Stimulated activated CD8-positive, alpha-beta memory T cell treated with anti-CD3 and anti-CD28 coated beads, Interleukin-7, amount 100 ng/mL, for 48 hours (primary cell): ENCODE measurements around the gene MPI.
"Not testable (repeated sequence)": the region's sequence is repeated elsewhere in the genome, so short reads cannot be mapped to it uniquely, and the experiment has no call there.

ENCODE experiments used
- DNase-seq, 2 donors: peaks; one replicate each; pipeline ENCODE4 v3.0.0-alpha.2; 2020; ENCODE audit warnings: low read depth in 1 of 2; ENCODE audit errors: extremely low read depth in 1 of 2

The MPI gene

DNA sequence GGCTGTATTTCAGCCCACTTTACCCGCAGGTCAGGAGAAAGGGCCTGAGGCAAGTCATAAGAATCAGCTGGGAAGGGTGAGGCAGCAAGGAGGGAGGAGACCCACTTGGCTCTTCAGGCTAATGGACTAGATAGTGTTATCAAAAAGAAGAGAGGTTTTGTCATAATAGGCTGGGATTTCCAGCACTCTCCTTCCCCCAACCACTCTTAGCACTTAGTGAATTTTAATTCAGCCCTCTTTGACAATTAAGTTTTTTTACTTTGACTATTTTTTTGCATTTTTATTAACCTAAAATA lies 771 bp downstream of the MPI start:
- DNase-seq: no peak

DNA sequence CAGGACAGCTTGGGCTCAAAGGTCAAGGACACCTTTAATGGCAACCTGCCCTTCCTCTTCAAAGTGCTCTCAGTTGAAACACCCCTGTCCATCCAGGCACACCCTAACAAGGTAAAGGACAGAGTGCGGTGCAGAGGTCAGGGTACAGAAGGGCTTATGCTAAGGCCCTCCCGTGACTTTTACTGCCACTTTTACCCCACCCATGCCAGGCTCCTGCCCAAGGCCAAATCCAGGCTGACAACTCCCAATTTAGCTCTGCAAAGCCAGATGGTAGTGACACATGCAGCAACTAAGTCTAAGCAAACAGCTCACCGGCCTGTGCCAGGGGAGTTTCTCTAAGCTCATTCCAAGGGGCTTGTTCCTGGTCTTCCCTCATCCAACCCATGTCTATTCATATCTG lies 1.6 kb downstream of the MPI start:
- no peak for DNase-seq

DNA sequence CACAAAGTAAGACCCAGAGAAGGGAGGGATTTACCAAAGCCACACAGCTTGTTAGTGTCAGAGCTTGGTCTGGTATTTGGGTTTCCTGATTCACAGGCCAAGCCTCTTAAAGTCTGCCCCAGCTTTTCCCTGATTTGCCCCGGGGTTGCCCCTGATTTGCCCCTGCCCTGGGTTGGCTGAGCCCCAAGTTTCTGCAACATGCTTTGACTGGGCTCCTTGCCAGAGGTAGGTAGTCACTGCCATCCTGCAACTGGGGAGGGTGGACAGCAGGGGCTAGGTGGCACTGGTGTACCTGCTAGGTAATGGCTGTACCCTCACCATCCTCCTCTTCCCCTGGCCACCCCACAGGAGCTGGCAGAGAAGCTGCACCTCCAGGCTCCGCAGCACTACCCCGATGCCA lies 2.5 kb downstream of the MPI start:
- no peak for DNase-seq

DNA sequence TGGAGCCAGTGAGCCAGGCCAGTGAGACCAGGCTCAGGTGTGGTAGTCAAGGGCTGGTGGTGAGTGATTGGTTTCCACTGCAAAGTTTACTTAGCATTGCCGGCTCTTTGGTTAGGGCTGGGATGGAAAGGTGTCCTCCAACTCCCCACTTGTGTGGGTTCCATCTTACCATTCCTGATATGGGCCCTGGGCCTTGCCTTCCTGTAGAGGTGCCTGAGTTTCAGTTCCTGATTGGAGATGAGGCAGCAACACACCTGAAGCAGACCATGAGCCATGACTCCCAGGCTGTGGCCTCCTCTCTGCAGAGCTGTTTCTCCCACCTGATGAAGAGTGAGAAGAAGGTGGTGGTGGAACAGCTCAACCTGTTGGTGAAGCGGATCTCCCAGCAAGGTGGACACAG lies 3.1 kb downstream of the MPI start:
- no peak for DNase-seq

DNA sequence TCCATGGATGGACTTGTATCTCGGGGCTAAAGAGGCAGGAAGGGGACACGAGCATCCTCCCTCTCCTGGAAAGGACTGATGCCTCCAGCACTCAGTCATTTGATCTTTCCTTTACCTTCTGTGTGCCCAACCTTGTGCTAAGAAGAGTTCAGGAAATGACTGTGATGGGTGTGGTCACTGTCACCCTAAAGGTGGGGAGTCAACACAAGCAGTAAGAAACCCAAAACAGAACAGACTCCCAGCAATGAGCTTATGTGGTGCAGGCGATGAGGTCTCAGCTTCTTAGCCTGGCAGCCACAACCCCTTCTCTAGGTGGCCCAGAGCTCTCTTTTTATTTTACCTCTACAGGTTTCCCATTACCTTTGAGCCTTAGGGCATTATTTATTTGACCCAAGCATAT lies 3.8 kb downstream of the MPI start:
- DNase-seq: no peak

DNA sequence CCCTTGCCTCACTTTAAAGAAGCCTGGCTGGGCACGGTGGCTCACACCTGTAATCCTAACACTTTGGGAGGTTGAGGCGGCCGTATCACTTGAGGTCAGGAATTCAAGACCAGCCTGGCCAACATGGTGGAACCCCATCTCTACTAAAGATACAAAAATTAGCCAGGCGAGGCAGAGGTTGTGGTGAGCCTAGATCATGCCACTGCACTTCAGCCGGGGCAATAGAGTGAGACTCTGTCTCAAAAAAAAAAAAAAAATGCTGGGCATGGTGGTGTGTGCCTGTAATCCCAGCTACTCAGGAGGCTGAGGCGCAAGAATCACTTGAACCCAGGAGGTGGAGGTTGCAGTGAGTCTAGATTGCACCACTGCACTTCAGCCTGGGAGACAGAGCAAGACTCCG lies 4.5 kb downstream of the MPI start:
- DNase-seq: not testable (repeated sequence)

DNA sequence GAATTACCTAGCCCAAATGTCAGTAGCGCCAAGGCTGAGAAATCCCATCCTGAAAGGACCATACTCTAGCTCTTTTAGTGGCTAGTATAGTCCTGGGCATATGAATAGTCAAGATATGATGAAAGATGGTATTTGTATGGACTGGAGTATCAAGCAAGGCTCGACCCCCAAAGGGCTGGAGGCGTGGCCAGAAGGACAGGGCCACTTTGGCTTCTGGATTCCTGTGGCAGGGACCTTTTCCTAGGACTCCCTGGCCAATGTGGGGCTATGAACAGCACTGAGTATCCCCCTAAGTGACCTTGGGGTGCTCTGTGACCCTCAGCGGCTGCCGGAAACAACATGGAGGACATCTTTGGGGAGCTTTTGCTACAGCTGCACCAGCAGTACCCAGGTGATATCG lies 6.0 kb downstream of the MPI start:
- no peak for DNase-seq

DNA sequence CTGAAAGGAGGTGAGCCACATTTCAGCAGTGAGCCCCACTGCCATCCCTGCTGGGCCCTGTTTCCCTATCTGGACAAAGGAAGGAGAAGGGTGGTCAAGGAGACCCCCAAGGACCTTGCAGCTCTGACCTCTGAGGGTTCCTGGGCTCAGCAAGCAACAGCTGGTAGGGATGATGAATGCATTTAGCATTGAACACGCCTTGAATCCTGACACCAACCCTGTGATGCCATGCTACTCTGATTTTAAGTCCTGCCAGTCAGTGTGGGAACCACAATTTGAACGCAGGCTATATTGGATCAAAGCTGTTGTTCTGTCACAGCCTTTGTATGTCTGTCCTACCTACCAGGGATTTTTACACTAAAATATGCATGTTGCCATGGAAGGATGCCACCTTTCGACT lies 6.5 kb downstream of the MPI start:
- no peak for DNase-seq

DNA sequence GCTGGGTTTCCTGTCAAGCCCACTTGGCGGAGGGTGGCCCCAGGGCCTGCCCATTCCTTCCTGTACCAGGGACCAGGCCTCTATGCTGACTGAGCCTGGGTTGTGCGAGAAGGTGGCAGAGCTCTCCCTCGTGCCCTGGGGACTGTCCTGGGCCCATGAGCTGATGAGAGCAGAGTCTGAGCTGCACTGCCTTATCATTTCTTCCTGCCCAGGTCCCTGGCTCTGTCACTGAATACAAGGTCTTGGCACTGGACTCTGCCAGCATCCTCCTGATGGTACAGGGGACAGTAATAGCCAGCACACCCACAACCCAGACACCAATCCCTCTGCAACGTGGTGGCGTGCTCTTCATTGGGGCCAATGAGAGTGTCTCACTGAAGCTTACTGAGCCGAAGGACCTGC lies 7.5 kb downstream of the MPI start:
- DNase-seq: no peak

DNA sequence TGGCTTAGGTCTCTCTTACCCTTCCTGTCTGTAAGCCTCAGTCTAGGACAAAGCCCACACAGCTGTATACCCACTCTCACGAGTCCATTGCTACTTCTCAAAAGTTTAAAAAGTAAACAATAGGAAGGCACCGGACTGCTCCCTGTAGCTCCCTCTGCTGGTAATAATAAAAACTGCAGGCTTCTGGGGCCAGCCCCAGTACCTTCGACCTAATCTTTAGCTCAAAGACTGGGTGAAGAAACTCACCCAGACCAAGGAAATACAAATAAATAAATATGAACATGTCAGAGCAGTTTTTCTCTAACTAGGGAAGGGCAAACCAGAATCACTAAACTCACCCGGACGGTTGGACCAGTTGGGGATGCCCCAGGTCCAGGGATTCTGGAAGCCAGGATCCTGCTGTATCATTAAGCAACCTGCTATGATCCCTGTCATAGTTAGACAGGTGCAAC lies 11.8 kb downstream of the MPI start:
- DNase-seq: peak in 1 of 2 donors; percentile 20

DNA sequence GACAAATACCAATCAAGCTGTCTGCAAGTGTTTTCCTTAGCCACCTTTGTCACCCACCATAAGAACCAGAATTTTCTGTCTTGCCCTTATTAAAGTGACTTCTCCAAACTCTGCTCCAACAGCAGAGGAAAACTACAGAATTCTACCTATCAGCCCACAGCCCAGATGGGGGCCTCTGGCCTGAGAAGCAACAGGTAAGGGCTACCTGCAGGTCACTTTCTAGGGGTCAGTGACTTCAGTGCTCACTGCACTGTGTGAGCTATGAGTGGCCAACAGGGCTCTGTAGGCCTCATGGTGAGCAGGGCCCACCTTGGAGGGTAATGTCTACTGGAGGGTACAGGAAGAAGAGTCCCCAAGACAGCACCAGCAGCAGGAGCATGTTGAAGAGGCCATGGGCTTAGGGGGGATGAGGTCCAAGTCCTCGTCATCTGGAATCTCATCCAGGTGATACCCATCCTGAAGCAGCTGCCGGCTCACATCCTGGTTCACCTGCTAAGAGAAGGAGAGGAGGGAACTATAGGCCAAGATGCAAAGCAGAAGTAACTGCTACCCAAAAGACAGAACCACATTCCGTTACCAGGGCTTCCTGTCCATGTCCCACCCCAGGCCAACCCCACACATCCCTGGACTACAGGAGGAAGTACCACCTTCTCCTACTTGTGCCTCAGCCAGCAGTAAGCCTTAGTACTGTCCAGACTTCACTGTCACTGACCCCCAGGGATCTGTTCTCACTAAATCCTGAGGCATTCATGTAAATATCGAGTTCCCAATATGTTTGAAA lies 12.6 kb downstream of the MPI start:
- no peak for DNase-seq

DNA sequence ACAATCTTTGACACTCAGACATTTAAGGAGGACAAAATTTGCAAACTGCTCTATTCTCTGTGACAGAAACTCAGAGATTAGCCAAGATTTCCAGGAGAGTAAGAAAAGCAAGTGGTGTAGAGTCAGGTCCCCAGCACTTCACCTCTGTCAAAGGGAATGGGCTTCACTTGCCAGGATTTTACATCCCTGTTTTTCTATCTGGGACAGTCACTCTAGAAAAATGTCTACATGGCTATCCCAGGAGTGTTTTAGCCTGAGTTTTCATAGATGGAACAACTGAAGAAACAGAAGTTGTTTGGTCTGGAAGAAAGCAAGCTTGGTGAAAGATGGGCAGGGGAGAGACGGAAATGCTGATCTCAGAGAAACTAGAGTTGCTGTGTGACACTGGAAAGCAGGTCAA lies 13.8 kb downstream of the MPI start:
- no peak for DNase-seq

DNA sequence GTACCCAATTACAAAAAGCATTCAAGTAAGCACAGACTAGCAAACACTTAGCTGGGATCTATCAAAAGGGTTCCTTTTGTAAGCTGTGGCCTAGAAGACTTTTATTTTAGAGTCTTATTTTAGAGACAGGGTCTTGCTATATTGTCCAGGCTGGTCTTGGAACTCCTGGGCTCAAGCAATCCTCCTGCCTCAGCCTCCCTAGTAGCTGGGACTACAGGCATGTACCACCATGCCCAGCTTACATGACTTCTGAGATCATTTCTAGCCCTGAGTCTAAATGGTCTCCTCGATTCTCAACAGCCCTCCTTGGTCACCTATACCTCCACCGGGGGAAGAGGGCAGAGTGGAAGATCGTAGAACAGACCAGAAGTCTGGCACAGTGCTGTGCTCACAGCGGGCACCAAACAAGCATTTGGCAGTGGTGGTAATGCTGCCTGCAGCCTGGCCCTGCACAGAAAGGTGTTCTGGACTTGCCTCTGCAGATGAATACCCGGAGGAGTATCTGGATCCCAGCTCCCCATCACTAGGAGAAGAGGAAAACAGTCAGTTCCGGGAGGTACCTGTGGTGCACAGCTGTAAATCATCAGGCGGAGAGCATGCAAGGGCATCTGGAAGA lies 14.5 kb downstream of the MPI start:
- no peak for DNase-seq

DNA sequence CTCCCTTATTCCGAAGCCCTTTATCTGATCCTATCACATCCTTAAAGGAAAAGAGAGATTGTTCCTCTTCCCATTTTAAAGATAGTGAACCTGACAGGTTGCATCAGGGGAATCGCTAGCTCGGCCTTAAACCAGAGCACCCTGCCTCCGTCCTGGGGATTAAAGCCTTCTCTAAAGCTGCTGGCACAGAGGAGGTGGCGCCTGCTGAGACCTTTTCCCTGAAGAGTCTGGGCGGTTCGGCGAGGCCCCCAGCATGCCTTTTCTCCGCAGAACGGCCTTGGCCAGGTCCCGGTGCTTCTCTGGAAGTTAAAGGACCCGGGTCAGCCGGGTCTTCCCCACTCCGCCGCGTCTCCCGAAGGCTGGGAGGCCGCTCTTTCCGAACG lies 16.2 kb downstream of the MPI start:
- DNase-seq: no peak

DNA sequence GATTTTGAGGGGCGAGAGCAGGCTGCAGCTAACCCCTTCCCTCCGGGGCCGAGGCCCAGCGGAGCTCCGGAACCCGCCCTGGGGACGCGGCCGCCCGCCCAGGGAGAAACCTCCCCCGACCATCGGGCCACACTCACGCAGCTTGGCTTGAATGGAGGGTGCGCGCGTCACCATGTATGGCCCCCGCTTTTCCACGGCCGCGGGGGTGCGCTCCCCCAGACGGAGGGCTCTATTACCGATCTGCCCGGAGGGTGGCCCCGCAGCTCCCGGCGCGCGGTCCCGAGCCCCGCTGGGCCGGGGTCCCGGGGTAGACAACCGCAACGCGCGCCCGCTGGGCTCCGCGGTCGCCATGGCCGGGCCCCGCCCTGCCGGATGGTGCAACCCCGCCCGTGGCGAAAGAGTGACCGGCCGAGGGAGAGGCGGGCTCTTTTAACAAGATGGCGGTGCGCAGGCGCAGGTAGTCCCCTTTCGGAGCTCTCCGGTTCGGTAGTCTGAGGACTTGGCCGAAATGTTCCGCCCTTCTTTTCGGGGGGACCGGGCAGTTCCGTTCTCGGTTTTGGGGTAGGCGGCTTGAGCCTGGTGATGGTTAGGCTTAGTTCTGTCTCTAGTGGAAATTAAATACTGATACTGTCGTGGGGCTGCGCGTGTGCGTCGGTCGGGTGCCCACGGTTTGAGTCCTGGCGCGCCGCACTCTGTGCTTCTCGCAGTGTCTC lies 16.8 kb downstream of the MPI start, which contains the start of gene FAM219B:
FAM219B (minus strand) TSS at position 402 of the 713 bp plus-strand sequence; CDS start at position 351, 51 bp downstream.
- peak; percentile 68 to 80 for DNase-seq

DNA sequence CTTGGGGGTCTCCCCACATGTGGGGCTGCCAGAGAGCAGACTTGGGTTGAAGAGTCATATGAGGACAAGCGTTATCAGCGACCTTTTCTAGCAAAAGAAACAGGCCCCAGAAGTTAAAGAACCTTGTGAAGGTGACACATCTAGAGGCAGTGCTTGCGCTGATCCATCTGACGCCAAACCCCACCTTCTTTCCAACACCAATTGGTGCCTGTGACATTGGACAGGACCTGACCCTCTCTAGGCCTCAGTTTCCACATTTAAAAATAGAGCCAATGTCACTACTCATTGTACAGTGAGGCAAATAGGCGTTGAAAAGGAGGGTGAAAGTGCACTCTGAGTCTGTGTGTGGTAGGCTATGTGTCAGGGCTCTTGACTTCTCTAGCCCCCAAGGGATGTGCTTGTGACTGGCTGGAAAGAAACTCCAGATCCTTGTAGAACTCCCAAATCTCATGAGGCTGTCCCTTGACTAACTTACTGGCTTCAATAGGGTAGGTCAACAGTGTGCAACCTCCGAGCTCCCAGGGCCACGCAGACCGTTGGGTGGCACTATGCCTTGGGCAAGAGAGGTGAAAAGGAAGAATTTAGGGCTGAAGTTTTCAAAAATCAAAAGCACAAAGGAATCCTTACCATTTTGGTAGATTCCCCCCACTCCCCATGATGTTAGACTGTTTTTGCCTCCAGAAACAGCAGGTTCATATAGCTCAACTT lies 17.5 kb downstream of the MPI start:
- DNase-seq: no peak

DNA sequence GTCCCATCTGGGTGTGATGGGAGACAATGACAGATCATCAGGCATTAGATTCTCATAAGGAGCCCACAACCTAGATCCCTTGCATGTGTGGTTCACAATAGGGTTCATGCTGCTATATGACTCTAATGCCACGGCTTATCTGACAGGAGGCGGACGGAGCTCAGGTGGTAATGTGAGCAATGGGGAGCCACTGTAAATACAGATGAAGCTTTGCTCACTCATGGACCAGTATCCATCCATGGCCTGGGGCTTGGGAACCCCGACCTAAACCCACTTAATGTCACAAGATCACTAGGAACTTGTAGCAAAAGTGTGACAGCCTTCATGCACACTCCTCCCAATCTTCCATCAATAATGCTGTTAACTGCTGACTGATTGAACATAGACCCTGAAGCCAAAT lies 18.8 kb downstream of the MPI start:
- DNase-seq: no peak

DNA sequence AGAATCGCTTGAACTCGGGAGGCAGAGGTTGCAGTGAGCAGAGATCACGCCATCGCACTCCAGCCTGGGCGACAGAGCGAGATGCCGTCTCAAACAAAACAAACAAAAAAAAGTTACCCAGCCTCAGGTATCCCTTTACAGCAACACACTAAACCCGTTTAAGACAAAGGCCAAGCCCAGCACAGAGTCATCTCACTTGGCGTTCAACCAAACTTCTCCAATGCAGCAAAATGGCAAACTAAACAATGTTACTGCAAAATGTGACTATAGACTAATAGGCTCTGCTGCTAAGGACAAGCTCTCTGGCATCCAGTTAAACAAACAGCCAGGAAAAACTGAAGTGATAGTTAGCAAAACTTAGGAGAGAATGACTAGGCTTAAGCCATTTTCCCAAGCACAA lies 23.2 kb downstream of the MPI start:
- no peak for DNase-seq

DNA sequence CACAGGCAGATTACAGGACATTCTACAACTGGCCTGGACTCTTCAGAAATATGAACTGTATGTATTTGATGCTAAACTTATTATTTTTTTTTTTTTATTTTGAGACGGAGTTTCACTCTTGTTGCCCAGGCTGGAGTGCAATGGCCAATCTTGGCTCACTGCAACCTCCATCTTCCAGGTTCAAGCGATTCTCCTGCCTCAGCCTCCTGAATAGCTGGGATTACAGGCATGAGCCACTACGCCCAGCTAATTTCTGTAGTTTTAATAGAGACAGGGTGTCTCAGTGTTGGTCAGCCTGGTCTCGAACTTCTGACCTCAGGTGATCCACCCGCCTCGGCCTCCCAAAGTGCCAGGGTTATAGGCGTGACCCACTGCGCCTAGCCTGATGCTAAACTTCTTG lies 24.0 kb downstream of the MPI start:
- not testable (repeated sequence) for DNase-seq

DNA sequence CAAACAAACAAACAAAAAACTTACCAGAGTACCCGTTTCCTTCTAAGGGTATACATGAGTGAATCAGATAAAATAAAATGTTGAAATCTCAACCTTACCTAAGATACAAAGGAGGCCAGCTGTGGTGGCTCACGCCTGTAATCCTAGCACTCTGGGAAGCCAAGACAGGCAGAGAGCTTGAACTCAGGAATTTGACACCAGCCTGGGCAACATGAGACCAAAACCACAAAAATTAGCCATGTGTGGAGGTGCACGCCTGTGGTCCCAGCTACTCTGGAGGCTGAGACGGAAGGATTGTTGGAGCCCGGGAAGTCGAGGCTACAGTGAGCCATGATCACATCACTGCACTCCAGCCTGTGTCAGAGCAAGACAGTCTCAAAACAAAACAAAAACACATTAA lies 27.8 kb downstream of the MPI start:
- no peak for DNase-seq

DNA sequence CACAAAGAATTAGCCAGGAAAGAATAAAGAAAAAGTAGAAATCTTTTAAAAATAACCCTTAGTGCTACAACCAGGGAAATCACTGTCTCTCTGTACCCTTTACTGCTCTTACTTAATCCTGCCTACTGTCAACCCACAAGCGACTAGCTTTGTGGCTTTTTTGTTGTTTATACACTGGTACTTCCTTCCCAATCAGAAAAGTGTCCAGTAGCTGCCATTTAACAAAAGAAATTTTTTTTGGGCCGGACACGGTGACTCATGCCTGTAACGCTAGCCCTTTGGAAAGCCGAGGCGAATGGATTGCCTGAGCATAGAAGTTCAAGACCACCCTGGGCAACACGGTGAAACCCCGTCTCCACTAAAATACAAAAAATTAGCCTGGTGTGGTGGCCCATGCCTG lies 30.6 kb downstream of the MPI start:
- no peak for DNase-seq

DNA sequence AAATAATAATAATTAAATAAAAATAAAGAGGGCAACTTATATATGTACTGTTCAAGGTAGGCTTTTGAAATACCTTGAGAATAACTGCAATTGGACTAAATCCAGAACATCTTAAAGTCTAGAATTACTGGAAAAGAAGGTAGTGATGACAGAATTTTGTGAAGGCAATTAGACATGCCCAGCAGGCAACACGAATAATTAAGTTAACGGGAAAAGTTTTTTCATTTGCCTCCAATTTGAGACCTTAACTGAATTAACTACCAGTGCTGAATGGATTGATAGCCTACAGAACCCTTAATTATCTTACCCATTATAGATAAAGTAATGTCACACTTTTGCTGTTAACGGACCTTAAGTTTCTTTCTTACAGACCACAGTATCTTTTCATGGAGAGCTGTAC lies 34.7 kb downstream of the MPI start:
- no peak for DNase-seq
